H1 (cell line): ENCODE measurements around the gene WWP2. TPM values are rescaled to one million over a fixed set of nuclear protein-coding genes. Genes with fewer than 3 reads are reported as not detected.

Experiments
- SUZ12 ChIP-seq: fragments of 200-600 bp; sonication (generic); IDR thresholded peaks from 2 replicates; pipeline ENCODE4 v1.6.1; 2012; ENCODE audit warnings: mild to moderate bottlenecking, inconsistent platforms, low read length, moderate library complexity, mixed read lengths
- polyA plus RNA-seq, 7 experiments: library from polyadenylated mRNA; depleted of rRNA in 3 of 7; stranded (reverse) in 5 of 7; unstranded in 2 of 7; fragments of >200 nt in 5 of 7; fragments of 200-250 nt in 2 of 7; gene quantifications; 1 replicate in 5 of 7; 2 replicates in 1 of 7; 4 replicates in 1 of 7; pipeline versions ENCODE4 v1.2.1 to v1.2.3, GENCODE V29; 2011 to 2013; ENCODE audit warnings: missing spikeins in 2 of 7, mixed read lengths in 2 of 7
- total RNA-seq: library from RNA; stranded (reverse); fragmentation: NEBNext Ultra II Directional; extraction: Animal tissue kit (Norgen Biotek cat#: 25700); gene quantifications from 2 replicates; pipeline ENCODE4 v1.2.1, GENCODE V29; 2021

WWP2 gene
- total and polyA plus RNA-seq, 2 of the 8 experiments (the other 6 are each of a cell fraction or from before 2014, with no cell fraction given) = 14.1 to 42.2 TPM

GRCh38 chr16:69865701-69866100, 103.6 kb downstream of the WWP2 start (continued):
- no peak for TF ChIP-seq SUZ12
- TF ChIP-seq, all 59 proteins: peak for 0
